IMR-90 (cell line): ENCODE results near the gene GYPE. TPM values are rescaled to one million over a fixed set of nuclear protein-coding genes. Genes with fewer than 3 reads are reported as not detected.
"Not testable (repeated sequence)": the region's sequence is repeated elsewhere in the genome, so short reads cannot be mapped to it uniquely, and the experiment has no call there.

Experiments
- ATAC-seq: fragments of 200-7000 bp; cut with Tn5 transposase; 2 replicates; pipeline ENCODE4 v1.9.1; 2020; ENCODE audit warnings: low read depth, mild to moderate bottlenecking, moderate library complexity
- BruUV-seq: library from RNA; stranded (reverse); fragments of 400-500 nt; replicated peaks from 2 replicates; lab custom pipeline; 2021; lab: Mats Ljungman, UMichigan
- CTCF ChIA-PET: fragments of 300-600 bp; formaldehyde crosslinking; extraction: SDS; loops from one replicate; lab custom pipeline; 2021; ENCODE audit warnings: antibody characterized with exemption; lab: Yijun Ruan, JAX
- POLR2A ChIA-PET: fragments of 300-600 bp; sonication (Branson Sonifier 250); formaldehyde crosslinking; loops from one replicate; lab custom pipeline; 2022; ENCODE audit warnings: antibody characterized with exemption; ENCODE audit not compliant: unreplicated experiment; lab: Charles Lee
- DNase-seq: peaks from one replicate; pipeline ENCODE4 v3.0.0; 2013
- H2AFZ ChIP-seq: replicated peaks from 2 replicates; pipeline ENCODE3; 2013; ENCODE audit warnings: low read length, mild to moderate bottlenecking; ENCODE audit not compliant: poor library complexity
- H2AK5ac ChIP-seq: 2 replicates; pipeline ENCODE4 v1.6.1; 2013; ENCODE audit warnings: low read depth, low read length, inconsistent platforms
- H2AK9ac ChIP-seq: replicated peaks from 2 replicates; pipeline ENCODE3; 2013; ENCODE audit warnings: mild to moderate bottlenecking, low read depth, low read length, moderate library complexity; ENCODE audit not compliant: poor library complexity
- H2BK120ac ChIP-seq: 2 replicates; pipeline ENCODE4 v1.6.1; 2013; ENCODE audit warnings: low read depth, low read length, inconsistent platforms
- H2BK15ac ChIP-seq: 3 replicates; pipeline ENCODE4 v1.6.1; 2013; ENCODE audit warnings: low read depth, low read length, inconsistent platforms
- H2BK20ac ChIP-seq: 2 replicates; pipeline ENCODE4 v1.6.1; 2013; ENCODE audit warnings: low read depth, mild to moderate bottlenecking, inconsistent platforms, low read length, moderate library complexity
- H2BK5ac ChIP-seq: 2 replicates; pipeline ENCODE4 v1.6.1; 2013; ENCODE audit warnings: mild to moderate bottlenecking, low read depth, low read length, inconsistent platforms; ENCODE audit not compliant: poor library complexity, severe bottlenecking
- H3K14ac ChIP-seq: replicated peaks from 2 replicates; pipeline ENCODE4 v1.6.1; 2013; ENCODE audit warnings: low read depth, low read length, inconsistent platforms
- H3K18ac ChIP-seq: 2 replicates; pipeline ENCODE4 v1.6.1; 2013; ENCODE audit warnings: low read depth, low read length, control low read depth
- H3K23ac ChIP-seq: 2 replicates; pipeline ENCODE4 v1.6.1; 2013; ENCODE audit warnings: low read depth, low read length, inconsistent platforms
- H3K27ac ChIP-seq: 2 replicates; pipeline ENCODE4 v1.5.1; 2013; ENCODE audit warnings: mild to moderate bottlenecking, control low read depth, low read length; ENCODE audit not compliant: insufficient read depth
- H3K27me3 ChIP-seq: 2 replicates; pipeline ENCODE4 v1.6.1; 2013; ENCODE audit warnings: low read length; ENCODE audit not compliant: control insufficient read depth, insufficient read depth
- H3K36me3 ChIP-seq: 2 replicates; pipeline ENCODE4 v1.6.1; 2013; ENCODE audit warnings: low read length, mixed read lengths; ENCODE audit not compliant: control insufficient read depth, insufficient read depth
- H3K4ac ChIP-seq: 2 replicates; pipeline ENCODE4 v1.6.1; 2013; ENCODE audit warnings: low read depth, low read length, inconsistent platforms
- H3K4me1 ChIP-seq: 2 replicates; pipeline ENCODE4 v1.6.1; 2013; ENCODE audit warnings: low read length, mixed read lengths; ENCODE audit not compliant: control insufficient read depth, insufficient read depth
- H3K4me2 ChIP-seq: 2 replicates; pipeline ENCODE4 v1.6.1; 2013; ENCODE audit warnings: low read depth, mild to moderate bottlenecking, control low read depth, low read length, moderate library complexity
- H3K4me3 ChIP-seq: 2 replicates; pipeline ENCODE4 v1.5.1; 2013; ENCODE audit warnings: low read depth, mild to moderate bottlenecking, control low read depth, low read length, moderate library complexity; ENCODE audit not compliant: insufficient read depth
- H3K56ac ChIP-seq: 2 replicates; pipeline ENCODE4 v1.6.1; 2013; ENCODE audit warnings: low read length, inconsistent platforms; ENCODE audit not compliant: insufficient read depth; ENCODE audit errors: extremely low read depth
- H3K79me1 ChIP-seq, 2 experiments: 2 replicates each; pipeline ENCODE4 v1.6.1; 2013; ENCODE audit warnings: low read length in 2 of 2, inconsistent platforms in 1 of 2, low read depth in 1 of 2
- H3K9ac ChIP-seq: 2 replicates; pipeline ENCODE4 v1.6.1; 2013; ENCODE audit warnings: low read depth, low read length, control low read depth
- H3K9me1 ChIP-seq: 2 replicates; pipeline ENCODE4 v1.6.1; 2013; ENCODE audit warnings: low read length, inconsistent platforms; ENCODE audit not compliant: insufficient read depth
- H3K9me3 ChIP-seq: 2 replicates; pipeline ENCODE4 v1.6.1; 2013; ENCODE audit warnings: low read length; ENCODE audit not compliant: control insufficient read depth, insufficient read depth
- H4K20me1 ChIP-seq: 2 replicates; pipeline ENCODE4 v1.6.1; 2013; ENCODE audit warnings: low read length, inconsistent platforms; ENCODE audit not compliant: insufficient read depth
- H4K5ac ChIP-seq: 2 replicates; pipeline ENCODE4 v1.6.1; 2013; ENCODE audit warnings: mild to moderate bottlenecking, low read depth, low read length, control low read depth
- H4K8ac ChIP-seq, 2 experiments: 2 replicates each; pipeline ENCODE4 v1.6.1; 2013; ENCODE audit warnings: low read depth in 2 of 2, low read length in 2 of 2, control low read depth in 1 of 2, inconsistent platforms in 1 of 2
- H4K91ac ChIP-seq: 2 replicates; pipeline ENCODE4 v1.6.1; 2013; ENCODE audit warnings: low read depth, low read length, inconsistent platforms; ENCODE audit not compliant: insufficient read depth
- WGBS, 2 experiments: methylation state at CpG; one replicate each; pipeline versions ENCODE4 v1.1.5 to v1.1.7; 2013; ENCODE audit warnings: missing lambda C conversion rate in 2 of 2; ENCODE audit not compliant: insufficient read length in 1 of 2; ENCODE audit errors: extremely low coverage in 2 of 2; 5-methylcytosine and 5-hydroxymethylcytosine counted together
- dilution Hi-C: fragments of 300-500 bp; cut with HindIII; formaldehyde crosslinking; loops from one replicate; pipeline ENCODE4 v1.14.3; 2018; ENCODE audit warnings: low sequenced_read_pairs; ENCODE audit not compliant: unreplicated experiment
- in situ Hi-C: fragments of 300-500 bp; cut with MboI; formaldehyde crosslinking; loops from 3 replicates; pipeline ENCODE4 v1.14.3; 2019; ENCODE audit warnings: low sequenced_read_pairs, inconsistent platforms, mixed read lengths
- intact Hi-C: fragments of 100-400 bp; cut with micrococcal nuclease; formaldehyde crosslinking; loops from 2 replicates; pipeline ENCODE4 v1.10.0; 2022
- polyA plus RNA-seq, 3 experiments: library from polyadenylated mRNA; depleted of rRNA; stranded (reverse); fragments of >200 nt; gene quantifications; 2 replicates each; pipeline ENCODE4 v1.2.3, GENCODE V29; 2012; ENCODE audit warnings: low replicate concordance in 1 of 3
- total RNA-seq: library from RNA; depleted of rRNA; stranded (reverse); fragments of >200 nt; gene quantifications from 2 replicates; pipeline ENCODE4 v1.2.3, GENCODE V29; 2012

Gene GYPE
- total and polyA plus RNA-seq, 2 of the 4 experiments (the other 2 are of a cell fraction), result 0.36 to 0.54 TPM

- no CpG with 5 or more reads among the region's 2 CpGs for WGBS, 2 experiments
- H3K4me2 ChIP-seq, H3K4ac ChIP-seq, H3K14ac ChIP-seq, H2BK120ac ChIP-seq, H2BK20ac ChIP-seq, H2BK15ac ChIP-seq, ATAC-seq, H2AFZ ChIP-seq, H2AK9ac ChIP-seq, H4K20me1 ChIP-seq, BruUV-seq, H2BK5ac ChIP-seq, H3K18ac ChIP-seq, dilution Hi-C loops, H2AK5ac ChIP-seq, H3K23ac ChIP-seq, H3K79me1 ChIP-seq, H3K4me3 ChIP-seq, intact Hi-C loops, H3K9me1 ChIP-seq, H4K8ac ChIP-seq, H3K4me1 ChIP-seq, H3K9me3 ChIP-seq, POLR2A ChIA-PET, H4K5ac ChIP-seq, H3K56ac ChIP-seq, H3K27ac ChIP-seq, in situ Hi-C loops, H4K91ac ChIP-seq, CTCF ChIA-PET, DNase-seq, H3K36me3 ChIP-seq, H3K9ac ChIP-seq, H3K27me3 ChIP-seq: not testable (repeated sequence)
Measured at GRCh38 chr4:143879561-143879960, 25.8 kb downstream of the GYPE start.

DNA sequence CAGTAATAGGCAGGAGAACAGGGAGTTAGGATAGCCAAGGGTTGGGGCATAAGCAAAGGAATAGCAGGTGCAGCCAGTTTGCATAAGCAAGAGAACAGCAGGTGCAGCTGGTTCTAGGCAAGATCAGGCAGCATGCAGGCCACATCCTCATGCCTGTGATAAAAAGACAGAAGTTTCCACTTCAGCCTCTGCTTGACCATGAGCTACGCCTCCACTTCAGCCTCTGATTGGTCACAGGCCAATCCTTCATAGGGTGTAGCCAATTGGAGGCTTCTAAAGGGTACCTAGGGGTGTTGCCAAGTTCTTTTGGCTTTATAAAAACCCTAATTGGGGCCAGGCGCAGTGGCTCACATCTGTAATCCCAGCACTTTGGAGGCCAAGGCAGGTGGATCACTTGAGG lies 30.0 kb downstream of the GYPE start:
- H2BK20ac ChIP-seq, H3K9me3 ChIP-seq, H3K9ac ChIP-seq, H2AFZ ChIP-seq, H3K4me2 ChIP-seq, H2BK5ac ChIP-seq, H3K14ac ChIP-seq, H3K23ac ChIP-seq, H3K18ac ChIP-seq, H2BK15ac ChIP-seq, BruUV-seq, H3K56ac ChIP-seq, H2AK9ac ChIP-seq, H3K4ac ChIP-seq, H3K27me3 ChIP-seq, H2AK5ac ChIP-seq, DNase-seq, H3K27ac ChIP-seq, H4K8ac ChIP-seq, H3K79me1 ChIP-seq, H3K4me3 ChIP-seq, H3K36me3 ChIP-seq, H4K20me1 ChIP-seq, H3K4me1 ChIP-seq, H4K91ac ChIP-seq, in situ Hi-C loops, H2BK120ac ChIP-seq, ATAC-seq, H4K5ac ChIP-seq, POLR2A ChIA-PET, intact Hi-C loops, CTCF ChIA-PET, dilution Hi-C loops, H3K9me1 ChIP-seq: not testable (repeated sequence)
- WGBS, 2 experiments, result no CpG with 5 or more reads among the region's 2 CpGs
